Natural killer cell (primary cell): ENCODE results near the gene PLCG2. TPM values are rescaled to one million over a fixed set of nuclear protein-coding genes. Genes with fewer than 3 reads are reported as not detected.

ENCODE experiments used
- ATAC-seq, 3 donors: fragments of 150-1000 bp in 2 of 3; fragments of 200-7000 bp in 1 of 3; cut with Tn5 transposase; 1 replicate in 1 of 3; 2 replicates in 2 of 3; pipeline ENCODE4 v1.10.0; 2021; ENCODE audit warnings: mild to moderate bottlenecking in 2 of 3, moderate library complexity in 2 of 3
- DNase-seq, 2 donors: peaks; one replicate each; pipeline versions ENCODE4 v3.0.0 to v3.0.0-alpha.2; 2013 to 2021; ENCODE audit warnings: mixed read lengths in 1 of 2
- H3K27ac ChIP-seq: one replicate; pipeline ENCODE4 v1.5.1; 2013; ENCODE audit warnings: mild to moderate bottlenecking, low read length
- H3K27me3 ChIP-seq: one replicate; pipeline ENCODE4 v1.6.1; 2013; ENCODE audit warnings: low read length; ENCODE audit not compliant: control insufficient read depth, insufficient read depth
- H3K36me3 ChIP-seq: one replicate; pipeline ENCODE4 v1.6.1; 2013; ENCODE audit warnings: low read length; ENCODE audit not compliant: control insufficient read depth, insufficient read depth
- H3K4me1 ChIP-seq: one replicate; pipeline ENCODE4 v1.6.1; 2013; ENCODE audit warnings: low read length; ENCODE audit not compliant: control insufficient read depth, insufficient read depth
- H3K4me3 ChIP-seq: one replicate; pipeline ENCODE4 v1.5.1; 2013; ENCODE audit warnings: low read length
- H3K9me3 ChIP-seq: one replicate; pipeline ENCODE4 v1.6.1; 2013; ENCODE audit warnings: low read length; ENCODE audit not compliant: control insufficient read depth, insufficient read depth
- H3K27ac Mint-ChIP-seq, 2 donors: one replicate each; pipeline ENCODE4 v1.8.0; 2022; ENCODE audit warnings: mild to moderate bottlenecking in 2 of 2, mixed read lengths in 2 of 2, moderate library complexity in 1 of 2
- H3K27me3 Mint-ChIP-seq, 2 donors: one replicate each; pipeline ENCODE4 v1.8.0; 2022; ENCODE audit warnings: low read depth in 2 of 2, mixed read lengths in 2 of 2
- H3K36me3 Mint-ChIP-seq: one replicate; pipeline ENCODE4 v1.8.0; 2022; ENCODE audit warnings: mixed read lengths
- H3K4me1 Mint-ChIP-seq, 2 donors: one replicate each; pipeline ENCODE4 v1.8.0; 2022; ENCODE audit warnings: mixed read lengths in 2 of 2
- H3K4me3 Mint-ChIP-seq: one replicate; pipeline ENCODE4 v1.8.0; 2022; ENCODE audit warnings: mild to moderate bottlenecking, moderate library complexity, mixed read lengths
- H3K9me3 Mint-ChIP-seq, 2 donors: one replicate each; pipeline ENCODE4 v1.8.0; 2022; ENCODE audit warnings: mixed read lengths in 2 of 2
- WGBS: methylation state at CpG from one replicate; pipeline ENCODE4 v1.1.7; 2013; ENCODE audit warnings: missing lambda C conversion rate; ENCODE audit not compliant: insufficient coverage; 5-methylcytosine and 5-hydroxymethylcytosine counted together
- intact Hi-C: fragments of 100-400 bp; cut with micrococcal nuclease; formaldehyde crosslinking; loops from one replicate; pipeline ENCODE4 v1.14.2; 2022
- total RNA-seq, 4 donors: library from RNA; stranded (reverse); fragments of 120-200 nt in 1 of 4; gene quantifications; one replicate each; pipeline versions ENCODE4 v1.2.3 to v1.2.4, GENCODE V29; 2013 to 2022
- TF ChIP-seq, protein P1 (sequence below): fragments of 200-600 bp; IDR thresholded peaks from one replicate; pipeline ENCODE4 v1.8.0; 2022; ENCODE audit warnings: antibody characterized with exemption

The PLCG2 gene
- total RNA-seq, 3 donors from 2014 or later (not counting 1 experiment from before 2014, with no cell fraction given), result 250 to 298 (median 285) TPM

DNA sequence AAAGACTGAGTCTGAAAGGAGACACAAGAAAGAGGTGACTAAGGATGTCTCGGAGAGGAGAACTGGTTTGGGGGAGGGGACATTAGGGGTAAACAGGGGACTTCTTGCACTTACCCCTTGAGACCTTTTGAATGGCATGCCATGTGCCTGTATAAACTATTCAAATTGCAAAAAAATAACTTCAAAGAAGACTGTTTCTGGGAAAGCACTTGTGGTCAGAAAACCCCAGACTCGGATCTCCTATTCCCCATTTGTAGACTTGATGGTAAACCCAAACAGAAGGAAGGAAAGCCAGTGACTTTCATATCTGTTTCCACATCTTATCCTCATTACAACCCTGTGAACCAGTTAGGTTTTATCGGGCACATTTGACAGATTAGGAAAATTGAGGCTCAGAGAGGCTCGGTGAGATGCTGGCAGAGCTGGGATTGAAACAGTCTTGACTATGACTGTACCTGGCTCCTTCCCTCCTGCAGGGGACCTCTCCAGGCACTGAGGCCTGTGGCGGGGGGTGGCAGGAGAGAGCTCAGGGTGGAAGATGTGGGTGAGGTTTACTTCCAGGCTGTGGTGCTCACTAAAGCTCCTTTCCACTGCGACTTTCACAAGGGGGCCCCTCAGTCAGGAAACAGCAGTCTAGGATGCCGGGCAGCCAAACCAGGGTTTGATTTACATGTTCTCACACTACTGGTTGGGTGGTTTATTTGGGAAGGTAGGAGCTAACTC lies 30.5 kb upstream of the PLCG2 start:
- intact Hi-C loops, result no loop called here

DNA sequence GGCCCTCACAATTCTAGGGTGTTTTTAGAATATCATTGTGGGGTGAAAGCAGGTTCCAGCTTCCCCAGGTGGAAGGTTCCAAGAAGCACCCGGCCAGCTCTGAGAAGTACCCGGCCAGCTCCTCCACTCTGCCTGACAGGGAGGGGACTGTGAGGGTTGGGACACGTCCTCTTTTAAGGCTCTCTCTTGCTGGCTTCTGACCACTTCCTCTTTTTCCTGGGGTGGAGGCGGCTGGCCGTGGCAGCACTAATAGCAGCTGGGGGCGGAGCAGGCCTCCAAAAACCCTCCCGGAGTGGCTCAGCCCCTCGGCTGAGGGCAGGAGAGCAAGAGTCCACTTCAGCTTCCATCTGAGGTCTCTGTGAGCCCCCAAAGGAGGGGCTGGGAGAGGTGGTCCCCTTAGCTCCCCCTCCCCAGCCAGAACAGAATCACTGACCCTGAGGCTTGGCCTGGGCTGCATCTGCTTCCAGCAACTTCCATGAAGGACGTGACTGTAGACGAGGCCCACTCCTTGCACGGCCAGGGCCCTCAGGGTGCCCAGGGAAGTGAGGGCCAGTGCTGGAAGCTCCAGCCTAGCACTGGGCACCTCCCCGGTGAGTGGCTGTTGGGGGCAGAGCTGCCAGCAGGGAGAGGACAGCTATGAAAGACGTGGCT lies 26.7 kb upstream of the PLCG2 start:
- DNase-seq (no peak), ATAC-seq (peak; percentile 71 to 89 (median 73))
- Histone ChIP-seq H3K27ac (peak overlapping the region; percentile 56), H3K36me3 (no peaks in the 10 kb centered on the region), H3K27me3 (no peaks in the 10 kb centered on the region), H3K4me1 (peaks cover 30% of the 10 kb centered on the region), H3K4me3 (no peak overlapping the region), H3K9me3 (no peaks in the 10 kb centered on the region)
- no peak overlapping the region for H3K4me3 Mint-ChIP-seq
- H3K4me1 Mint-ChIP-seq, result peaks cover 15 to 39% of the 10 kb centered on the region in 2 donors
- TF ChIP-seq, protein P1, sequence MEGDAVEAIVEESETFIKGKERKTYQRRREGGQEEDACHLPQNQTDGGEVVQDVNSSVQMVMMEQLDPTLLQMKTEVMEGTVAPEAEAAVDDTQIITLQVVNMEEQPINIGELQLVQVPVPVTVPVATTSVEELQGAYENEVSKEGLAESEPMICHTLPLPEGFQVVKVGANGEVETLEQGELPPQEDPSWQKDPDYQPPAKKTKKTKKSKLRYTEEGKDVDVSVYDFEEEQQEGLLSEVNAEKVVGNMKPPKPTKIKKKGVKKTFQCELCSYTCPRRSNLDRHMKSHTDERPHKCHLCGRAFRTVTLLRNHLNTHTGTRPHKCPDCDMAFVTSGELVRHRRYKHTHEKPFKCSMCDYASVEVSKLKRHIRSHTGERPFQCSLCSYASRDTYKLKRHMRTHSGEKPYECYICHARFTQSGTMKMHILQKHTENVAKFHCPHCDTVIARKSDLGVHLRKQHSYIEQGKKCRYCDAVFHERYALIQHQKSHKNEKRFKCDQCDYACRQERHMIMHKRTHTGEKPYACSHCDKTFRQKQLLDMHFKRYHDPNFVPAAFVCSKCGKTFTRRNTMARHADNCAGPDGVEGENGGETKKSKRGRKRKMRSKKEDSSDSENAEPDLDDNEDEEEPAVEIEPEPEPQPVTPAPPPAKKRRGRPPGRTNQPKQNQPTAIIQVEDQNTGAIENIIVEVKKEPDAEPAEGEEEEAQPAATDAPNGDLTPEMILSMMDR, result no peak
- no peaks in the 10 kb centered on the region for H3K27me3 Mint-ChIP-seq
- 26% methylated on average over 13 of the region's 13 CpGs for WGBS
- intact Hi-C loops, result no loop called here
- peak overlapping the region; percentile 38 to 81 for H3K27ac Mint-ChIP-seq
- H3K9me3 Mint-ChIP-seq, result no peaks in the 10 kb centered on the region
- no peaks in the 10 kb centered on the region for H3K36me3 Mint-ChIP-seq

More for the DNA sequence above, 30.5 kb upstream of the PLCG2 start:
- Histone ChIP-seq H3K27me3 (no peaks in the 10 kb centered on the region), H3K4me3 (no peak overlapping the region), H3K27ac (no peak overlapping the region), H3K4me1 (peaks cover 28% of the 10 kb centered on the region), H3K9me3 (no peaks in the 10 kb centered on the region), H3K36me3 (no peaks in the 10 kb centered on the region)
- H3K4me1 Mint-ChIP-seq, result peaks cover 11 to 34% of the 10 kb centered on the region in 2 donors
- TF ChIP-seq, protein P1, result no peak
- no peak overlapping the region for H3K27ac Mint-ChIP-seq
- DNase-seq, result no peak
- ATAC-seq, result no peak
- no peaks in the 10 kb centered on the region for H3K36me3 Mint-ChIP-seq
- no peaks in the 10 kb centered on the region for H3K27me3 Mint-ChIP-seq
- WGBS, result 34% methylated on average over 5 of the region's 7 CpGs
- H3K4me3 Mint-ChIP-seq, result no peak overlapping the region
- H3K9me3 Mint-ChIP-seq, result no peaks in the 10 kb centered on the region

DNA sequence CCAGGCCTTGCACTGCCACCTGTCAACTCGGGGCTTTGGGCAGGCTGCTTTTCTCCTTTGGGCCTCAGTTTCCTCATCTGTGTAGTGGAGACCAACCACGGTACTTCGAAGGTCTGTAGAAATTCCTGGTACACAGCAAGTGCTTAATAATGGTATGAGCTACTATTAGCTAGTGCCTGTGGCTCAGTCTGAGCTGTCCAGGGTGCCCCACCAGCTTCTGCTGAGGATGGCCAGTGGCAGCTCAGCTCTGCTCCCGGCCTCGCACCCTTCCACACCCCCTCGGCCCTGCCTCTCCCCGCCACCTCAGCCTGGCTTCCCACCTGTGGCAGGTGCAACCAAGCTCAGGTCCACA lies 26.2 kb upstream of the PLCG2 start:
- no peak overlapping the region for H3K4me3 ChIP-seq
- H3K36me3 ChIP-seq, result no peaks in the 10 kb centered on the region
- H3K4me3 Mint-ChIP-seq, result no peak overlapping the region
- H3K27me3 ChIP-seq, result no peaks in the 10 kb centered on the region
- ATAC-seq, result no peak
- H3K27ac Mint-ChIP-seq, result peak overlapping the region; percentile 38 to 81
- intact Hi-C loops, result no loop called here
- TF ChIP-seq, protein P1, result no peak
- WGBS, result 91% methylated on average over 7 of the region's 7 CpGs
- DNase-seq, result no peak
- peak overlapping the region; percentile 56 for H3K27ac ChIP-seq
- H3K27me3 Mint-ChIP-seq, result no peaks in the 10 kb centered on the region
- H3K36me3 Mint-ChIP-seq, result no peaks in the 10 kb centered on the region
- H3K4me1 Mint-ChIP-seq, result peaks cover 15 to 39% of the 10 kb centered on the region in 2 donors
- peaks cover 30% of the 10 kb centered on the region for H3K4me1 ChIP-seq
- no peaks in the 10 kb centered on the region for H3K9me3 Mint-ChIP-seq
- no peaks in the 10 kb centered on the region for H3K9me3 ChIP-seq
